ENCODE measurements around the gene GP1BA.

The GP1BA gene

DNA sequence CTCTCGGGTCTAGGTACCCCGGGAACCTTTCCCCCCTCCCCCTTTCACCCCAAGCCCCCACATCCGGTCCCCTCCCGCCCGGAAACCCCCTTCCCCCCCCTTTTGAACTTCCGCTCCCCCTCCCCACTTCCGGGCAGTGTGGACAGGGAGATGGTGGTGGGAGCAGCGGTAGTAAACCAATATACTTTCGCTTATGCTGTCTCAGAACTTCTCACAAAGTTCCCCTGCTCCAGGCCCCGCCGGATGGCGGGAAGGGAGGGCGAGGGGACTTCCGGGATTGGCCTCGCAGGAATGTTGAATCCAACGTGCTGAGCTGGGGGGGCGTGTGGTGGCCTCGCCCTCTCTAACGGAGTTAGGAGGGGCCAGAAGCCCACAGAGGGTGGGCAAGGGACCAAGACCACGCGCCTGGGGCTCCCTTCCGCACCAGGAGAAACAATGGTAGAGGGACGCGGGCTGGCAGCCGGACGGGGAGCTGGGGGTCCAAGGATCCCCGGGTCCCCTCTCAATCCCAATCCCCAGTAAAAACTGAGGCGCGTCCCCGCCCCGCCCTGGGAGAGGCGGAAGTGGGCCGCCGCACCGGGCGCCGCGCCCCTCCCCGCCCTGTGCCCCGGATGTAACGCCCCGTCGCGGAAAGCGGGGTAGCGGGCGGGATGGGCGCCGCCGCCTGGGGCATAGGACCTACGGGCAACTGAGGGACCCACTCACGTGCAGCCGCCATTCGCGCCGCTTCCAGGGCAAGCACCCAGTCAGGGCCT, 15.5 kb downstream of the GP1BA start:
- Histone ChIP-seq H3K36me3 (ENCODE audit: control insufficient read depth in 2 of 2, insufficient read depth in 1 of 2, low read length in 2 of 2) (peaks cover 29 to 47% of the 10 kb centered on the region in 2 experiments), H3K27ac (ENCODE audit: extremely low read depth, low read depth, low read length) (peak overlapping the region; percentile 99), H3K9me3 (ENCODE audit: control insufficient read depth, insufficient read depth, low read depth, low read length) (no peaks in the 10 kb centered on the region), H3K4me3 (ENCODE audit: low read depth, low read length) (peak overlapping the region; percentile 97), H3K4me1 (ENCODE audit: control insufficient read depth, insufficient read depth, low read length) (peaks cover 21% of the 10 kb centered on the region)
- ChIA-PET CTCF (interaction anchor here (0.5 to 2.5 kb wide), 3 partner anchors 8 to 1558 kb away, joined by 3 to 11 read pairs (median 6); partner anchors contain the start of genes RNF167 and SLC25A11), POLR2A (interaction anchor here (0.7 to 17.9 kb wide), 13 partner anchors 8 to 158 kb away, joined by 3 to 358 read pairs (median 6); partner anchors contain the start of genes CAMTA2, INCA1, KIF1C and PLD2)
- TF ChIP-seq ZNF776 (tag by site-specific recombination; IDR thresholded peaks at IDR 0.05; ENCODE audit: borderline replicate concordance) (no peak), ZNF350 (tag by site-specific recombination; IDR thresholded peaks at IDR 0.05) (no peak), ZNF302 (tag by site-specific recombination; IDR thresholded peaks at IDR 0.05; ENCODE audit: low read depth) (no peak), ZNF398 (tag by site-specific recombination; IDR thresholded peaks at IDR 0.05) (peak; percentile 71), ZBTB17 (tag by site-specific recombination; IDR thresholded peaks at IDR 0.05) (no peak), ZNF311 (tag by site-specific recombination; IDR thresholded peaks at IDR 0.05; ENCODE audit: borderline replicate concordance) (no peak), ZNF121 (tag by site-specific recombination; IDR thresholded peaks at IDR 0.05) (no peak), ZNF629 (tag by site-specific recombination; IDR thresholded peaks at IDR 0.05) (0 out of 2 replicates have a peak, but pooled peaks have one; percentile 10), ZNF555 (tag by site-specific recombination; conservative IDR thresholded peaks at IDR 0.05) (no peak), ZNF707 (tag by site-specific recombination; IDR thresholded peaks at IDR 0.05) (no peak), ZBTB20 (tag by site-specific recombination; IDR thresholded peaks at IDR 0.05) (peak; percentile 37; the same call in 1 of the 2 replicates), GLI4 (tag by site-specific recombination; IDR thresholded peaks at IDR 0.05) (no peak), ZNF19 (tag by site-specific recombination; IDR thresholded peaks at IDR 0.05; ENCODE audit: low read depth) (no peak), ZFP37 (tag by site-specific recombination; IDR thresholded peaks at IDR 0.05) (0 out of 2 replicates have a peak, but pooled peaks have one; percentile 66), ZNF660 (tag by site-specific recombination; IDR thresholded peaks at IDR 0.05) (no peak), ZNF623 (tag by site-specific recombination; IDR thresholded peaks at IDR 0.05) (0 out of 2 replicates have a peak, but pooled peaks have one; percentile 6), ZNF670 (tag by site-specific recombination; IDR thresholded peaks at IDR 0.05; ENCODE audit: low read depth) (no peak), SP7 (tag by site-specific recombination; IDR thresholded peaks at IDR 0.05) (0 out of 2 replicates have a peak, but pooled peaks have one; percentile 60), ZNF473 (tag by site-specific recombination; IDR thresholded peaks at IDR 0.05) (no peak), ZNF501 (tag by site-specific recombination; IDR thresholded peaks at IDR 0.05) (no peak), ZNF544 (tag by site-specific recombination; IDR thresholded peaks at IDR 0.05) (no peak), KLF10 (tag by site-specific recombination; IDR thresholded peaks at IDR 0.05) (peak; percentile 55; the same call in 1 of the 2 replicates), SP3 (tag by site-specific recombination; IDR thresholded peaks at IDR 0.05) (peak; percentile 91), ZNF335 (tag by site-specific recombination; conservative IDR thresholded peaks at IDR 0.05) (peak; percentile 67), ZXDB (tag by site-specific recombination; IDR thresholded peaks at IDR 0.05) (0 out of 2 replicates have a peak, but pooled peaks have one; percentile 32), TCF7L2 (IDR thresholded peaks at IDR 0.05; ENCODE audit: borderline replicate concordance, low read depth, low read length) (no peak), ZNF747 (tag by site-specific recombination; IDR thresholded peaks at IDR 0.05) (no peak), ZNF341 (tag by site-specific recombination; IDR thresholded peaks at IDR 0.05; ENCODE audit: low read depth) (peak; percentile 68), GLIS2 (tag by site-specific recombination; IDR thresholded peaks at IDR 0.05) (peak; percentile 90), ZNF138 (tag by site-specific recombination; IDR thresholded peaks at IDR 0.05; ENCODE audit: borderline replicate concordance) (no peak), TRIM28 (IDR thresholded peaks at IDR 0.05; ENCODE audit: borderline replicate concordance, low read length) (no peak)
- TF ChIP-seq, protein P1, sequence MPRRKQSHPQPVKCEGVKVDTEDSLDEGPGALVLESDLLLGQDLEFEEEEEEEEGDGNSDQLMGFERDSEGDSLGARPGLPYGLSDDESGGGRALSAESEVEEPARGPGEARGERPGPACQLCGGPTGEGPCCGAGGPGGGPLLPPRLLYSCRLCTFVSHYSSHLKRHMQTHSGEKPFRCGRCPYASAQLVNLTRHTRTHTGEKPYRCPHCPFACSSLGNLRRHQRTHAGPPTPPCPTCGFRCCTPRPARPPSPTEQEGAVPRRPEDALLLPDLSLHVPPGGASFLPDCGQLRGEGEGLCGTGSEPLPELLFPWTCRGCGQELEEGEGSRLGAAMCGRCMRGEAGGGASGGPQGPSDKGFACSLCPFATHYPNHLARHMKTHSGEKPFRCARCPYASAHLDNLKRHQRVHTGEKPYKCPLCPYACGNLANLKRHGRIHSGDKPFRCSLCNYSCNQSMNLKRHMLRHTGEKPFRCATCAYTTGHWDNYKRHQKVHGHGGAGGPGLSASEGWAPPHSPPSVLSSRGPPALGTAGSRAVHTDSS (tag by site-specific recombination; IDR thresholded peaks at IDR 0.05), result no peak
- TF ChIP-seq, protein P2, sequence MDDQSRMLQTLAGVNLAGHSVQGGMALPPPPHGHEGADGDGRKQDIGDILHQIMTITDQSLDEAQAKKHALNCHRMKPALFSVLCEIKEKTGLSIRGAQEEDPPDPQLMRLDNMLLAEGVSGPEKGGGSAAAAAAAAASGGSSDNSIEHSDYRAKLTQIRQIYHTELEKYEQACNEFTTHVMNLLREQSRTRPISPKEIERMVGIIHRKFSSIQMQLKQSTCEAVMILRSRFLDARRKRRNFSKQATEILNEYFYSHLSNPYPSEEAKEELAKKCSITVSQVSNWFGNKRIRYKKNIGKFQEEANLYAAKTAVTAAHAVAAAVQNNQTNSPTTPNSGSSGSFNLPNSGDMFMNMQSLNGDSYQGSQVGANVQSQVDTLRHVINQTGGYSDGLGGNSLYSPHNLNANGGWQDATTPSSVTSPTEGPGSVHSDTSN (CRISPR knock-in tag; IDR thresholded peaks at IDR 0.05), result no peak
- TF ChIP-seq, protein P3, sequence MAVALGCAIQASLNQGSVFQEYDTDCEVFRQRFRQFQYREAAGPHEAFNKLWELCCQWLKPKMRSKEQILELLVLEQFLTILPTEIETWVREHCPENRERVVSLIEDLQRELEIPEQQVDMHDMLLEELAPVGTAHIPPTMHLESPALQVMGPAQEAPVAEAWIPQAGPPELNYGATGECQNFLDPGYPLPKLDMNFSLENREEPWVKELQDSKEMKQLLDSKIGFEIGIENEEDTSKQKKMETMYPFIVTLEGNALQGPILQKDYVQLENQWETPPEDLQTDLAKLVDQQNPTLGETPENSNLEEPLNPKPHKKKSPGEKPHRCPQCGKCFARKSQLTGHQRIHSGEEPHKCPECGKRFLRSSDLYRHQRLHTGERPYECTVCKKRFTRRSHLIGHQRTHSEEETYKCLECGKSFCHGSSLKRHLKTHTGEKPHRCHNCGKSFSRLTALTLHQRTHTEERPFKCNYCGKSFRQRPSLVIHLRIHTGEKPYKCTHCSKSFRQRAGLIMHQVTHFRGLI (tag by site-specific recombination; IDR thresholded peaks at IDR 0.05), result peak; percentile 57; the same call in 1 of the 2 replicates

All from HEK293 (cell line).